ENCODE data around the gene ZMIZ1. TPM values are rescaled to one million over a fixed set of nuclear protein-coding genes. Genes with fewer than 3 reads are reported as not detected.
"Not testable (repeated sequence)": the region's sequence is repeated elsewhere in the genome, so short reads cannot be mapped to it uniquely, and the experiment has no call there.

ZMIZ1 gene
- total RNA-seq, 1 donor from 2014 or later: 107 TPM

- DNase-seq (ENCODE audit: low spot score): no peak
Measured at GRCh38 chr10:79262959-79263746, 194.4 kb downstream of the ZMIZ1 start.

- no peak for DNase-seq (ENCODE audit: low spot score)
Measured at GRCh38 chr10:79263939-79264338, 195.2 kb downstream of the ZMIZ1 start.

- DNase-seq (ENCODE audit: low spot score): peak; percentile 87
Measured at GRCh38 chr10:79264942-79265341, 196.2 kb downstream of the ZMIZ1 start.

GRCh38 chr10:79266084-79266483 is 197.3 kb downstream of the ZMIZ1 start:
- no peak for DNase-seq (ENCODE audit: low spot score)

- peak; percentile 70 for DNase-seq (ENCODE audit: low spot score)
Measured at GRCh38 chr10:79266543-79267312, 198.0 kb downstream of the ZMIZ1 start.

GRCh38 chr10:79267499-79267898 is 198.7 kb downstream of the ZMIZ1 start:
- no peak for DNase-seq (ENCODE audit: low spot score)

GRCh38 chr10:79268161-79268601 is 199.4 kb downstream of the ZMIZ1 start:
- no peak for DNase-seq (ENCODE audit: low spot score)

GRCh38 chr10:79268742-79269141 is 200.0 kb downstream of the ZMIZ1 start:
- no peak for DNase-seq (ENCODE audit: low spot score)

GRCh38 chr10:79269443-79269842 is 200.7 kb downstream of the ZMIZ1 start:
- no peak for DNase-seq (ENCODE audit: low spot score)

- no peak for DNase-seq (ENCODE audit: low spot score)
Measured at GRCh38 chr10:79269969-79270368, 201.2 kb downstream of the ZMIZ1 start.

GRCh38 chr10:79270466-79271246 is 201.9 kb downstream of the ZMIZ1 start:
- DNase-seq (ENCODE audit: low spot score): no peak

GRCh38 chr10:79272353-79272752 is 203.6 kb downstream of the ZMIZ1 start:
- DNase-seq (ENCODE audit: low spot score): no peak

- no peak for DNase-seq (ENCODE audit: low spot score)
Measured at GRCh38 chr10:79273604-79274003, 204.8 kb downstream of the ZMIZ1 start.

GRCh38 chr10:79274279-79275104 is 205.7 kb downstream of the ZMIZ1 start:
- peak; percentile 82 for DNase-seq (ENCODE audit: low spot score)

GRCh38 chr10:79275105-79275430 is 206.3 kb downstream of the ZMIZ1 start:
- DNase-seq (ENCODE audit: low spot score): no peak

GRCh38 chr10:79275431-79275851 is 206.7 kb downstream of the ZMIZ1 start:
- no peak for DNase-seq (ENCODE audit: low spot score)

- DNase-seq (ENCODE audit: low spot score): no peak
Measured at GRCh38 chr10:79277579-79278269, 209.0 kb downstream of the ZMIZ1 start.

- DNase-seq (ENCODE audit: low spot score): not testable (repeated sequence)
Measured at GRCh38 chr10:79279047-79279446, 210.3 kb downstream of the ZMIZ1 start.

GRCh38 chr10:79280956-79281355 is 212.2 kb downstream of the ZMIZ1 start:
- no peak for DNase-seq (ENCODE audit: low spot score)

- DNase-seq (ENCODE audit: low spot score): no peak
Measured at GRCh38 chr10:79282388-79282787, 213.6 kb downstream of the ZMIZ1 start.

- no peak for DNase-seq (ENCODE audit: low spot score)
Measured at GRCh38 chr10:79283616-79284015, 214.8 kb downstream of the ZMIZ1 start.

All from ureter (tissue), 1 donor.